ENCODE measurements around the gene ATL1.
"Not testable (repeated sequence)": the region's sequence is repeated elsewhere in the genome, so short reads cannot be mapped to it uniquely, and the experiment has no call there.

ATL1 gene

GRCh38 chr14:50603565-50603964 is 43.6 kb downstream of the ATL1 start:
- peak; percentile 20 for DNase-seq (ENCODE audit: low read depth)

- DNase-seq (ENCODE audit: low read depth) = no peak
Measured at GRCh38 chr14:50605766-50606165, 45.8 kb downstream of the ATL1 start.

GRCh38 chr14:50606468-50606867 is 46.5 kb downstream of the ATL1 start:
- no peak for DNase-seq (ENCODE audit: low read depth)

- peak; percentile 94 for DNase-seq (ENCODE audit: low read depth)
Measured at GRCh38 chr14:50607181-50607580, 47.2 kb downstream of the ATL1 start.

- no peak for DNase-seq (ENCODE audit: low read depth)
Measured at GRCh38 chr14:50607761-50608160, 47.8 kb downstream of the ATL1 start.

- DNase-seq (ENCODE audit: low read depth) = no peak
Measured at GRCh38 chr14:50608302-50608851, 48.4 kb downstream of the ATL1 start.

- DNase-seq (ENCODE audit: low read depth) = no peak
Measured at GRCh38 chr14:50610465-50610864, 50.5 kb downstream of the ATL1 start.

- DNase-seq (ENCODE audit: low read depth) = no peak
Measured at GRCh38 chr14:50612806-50613205, 52.9 kb downstream of the ATL1 start.

- no peak for DNase-seq (ENCODE audit: low read depth)
Measured at GRCh38 chr14:50615056-50615455, 55.1 kb downstream of the ATL1 start.

- no peak for DNase-seq (ENCODE audit: low read depth)
Measured at GRCh38 chr14:50615552-50615951, 55.6 kb downstream of the ATL1 start.

- DNase-seq (ENCODE audit: low read depth) = no peak
Measured at GRCh38 chr14:50616275-50616674, 56.3 kb downstream of the ATL1 start.

- DNase-seq (ENCODE audit: low read depth) = peak; percentile 26
Measured at GRCh38 chr14:50619569-50620141, 59.7 kb downstream of the ATL1 start.

- peak; percentile 24 for DNase-seq (ENCODE audit: low read depth)
Measured at GRCh38 chr14:50620341-50620740, 60.4 kb downstream of the ATL1 start.

- no peak for DNase-seq (ENCODE audit: low read depth)
Measured at GRCh38 chr14:50622978-50623377, 63.0 kb downstream of the ATL1 start.

GRCh38 chr14:50624447-50624846 is 64.5 kb downstream of the ATL1 start:
- no peak for DNase-seq (ENCODE audit: low read depth)

GRCh38 chr14:50624947-50625346 is 65.0 kb downstream of the ATL1 start:
- DNase-seq (ENCODE audit: low read depth) = not testable (repeated sequence)

GRCh38 chr14:50631408-50631821 is 71.5 kb downstream of the ATL1 start:
- no peak for DNase-seq (ENCODE audit: low read depth)

GRCh38 chr14:50633954-50634353 is 74.0 kb downstream of the ATL1 start:
- DNase-seq (ENCODE audit: low read depth) = no peak

GRCh38 chr14:50635141-50635540 is 75.2 kb downstream of the ATL1 start:
- no peak for DNase-seq (ENCODE audit: low read depth)

- no peak for DNase-seq (ENCODE audit: low read depth)
Measured at GRCh38 chr14:50647282-50647681, 87.3 kb downstream of the ATL1 start.

- DNase-seq (ENCODE audit: low read depth) = no peak
Measured at GRCh38 chr14:50647753-50648152, 87.8 kb downstream of the ATL1 start.

GRCh38 chr14:50649691-50650090 is 89.7 kb downstream of the ATL1 start:
- no peak for DNase-seq (ENCODE audit: low read depth)

- no peak for DNase-seq (ENCODE audit: low read depth)
Measured at GRCh38 chr14:50656776-50657175, 96.8 kb downstream of the ATL1 start.

GRCh38 chr14:50657753-50658152 is 97.8 kb downstream of the ATL1 start:
- no peak for DNase-seq (ENCODE audit: low read depth)
